Activated naive CD8-positive, alpha-beta T cell treated with anti-CD3 and anti-CD28 coated beads, Interleukin-2, amount 50 U/mL, for 16 hours (primary cell): Measurements from ENCODE around the gene CHAF1B.

Source experiments
- DNase-seq: peaks from one replicate; pipeline ENCODE4 v3.0.0-alpha.2; 2020; ENCODE audit warnings: low read depth, low spot score

CHAF1B gene

DNA sequence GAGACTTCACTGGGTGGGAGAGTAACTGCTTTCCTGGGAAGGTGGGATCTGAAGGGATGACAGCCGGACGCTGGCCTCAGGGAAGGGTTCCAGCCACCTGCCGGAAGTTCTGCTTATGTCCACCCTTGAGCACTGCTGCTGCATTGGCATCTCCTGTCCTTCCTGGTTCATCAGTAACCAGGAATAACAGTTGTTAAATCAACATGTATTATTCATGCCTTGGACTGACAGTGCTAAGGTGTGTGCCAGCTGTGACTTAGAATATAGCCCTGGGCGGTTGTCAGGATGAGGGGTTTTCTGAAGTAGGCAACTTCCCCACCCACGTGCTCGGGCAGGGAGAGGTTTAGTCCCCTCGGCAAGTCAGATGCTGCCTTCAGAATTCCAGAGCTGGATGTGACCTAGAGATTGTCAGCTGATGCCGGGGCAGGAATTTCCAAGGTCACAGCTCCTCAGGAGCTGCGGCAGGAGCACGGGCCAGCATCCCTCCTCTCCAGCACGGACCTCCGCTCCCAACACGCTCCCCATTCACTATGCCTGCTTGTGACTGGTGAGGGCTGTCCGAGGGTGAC lies 76.8 kb downstream of the CHAF1B start:
- no peak for DNase-seq

DNA sequence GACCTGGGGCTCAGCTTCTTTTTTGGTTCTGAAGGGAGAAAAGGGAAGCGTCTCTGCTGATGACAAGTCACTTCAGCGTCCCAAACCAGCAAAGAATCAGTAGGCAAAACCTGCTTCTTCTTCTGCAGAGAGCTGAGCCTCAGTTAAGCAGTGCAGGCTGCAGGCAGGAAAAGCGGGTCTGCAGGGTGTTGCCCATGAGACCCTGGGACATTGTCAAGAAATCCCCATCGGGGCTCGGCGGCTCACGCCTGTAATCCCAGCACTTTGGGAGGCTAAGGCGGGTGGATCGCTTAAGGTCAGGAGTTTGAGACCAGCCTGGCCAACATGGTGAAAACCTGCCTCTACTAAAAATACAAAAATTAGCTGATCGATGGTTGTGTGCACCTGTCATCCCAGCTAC lies 78.0 kb downstream of the CHAF1B start:
- DNase-seq: no peak

DNA sequence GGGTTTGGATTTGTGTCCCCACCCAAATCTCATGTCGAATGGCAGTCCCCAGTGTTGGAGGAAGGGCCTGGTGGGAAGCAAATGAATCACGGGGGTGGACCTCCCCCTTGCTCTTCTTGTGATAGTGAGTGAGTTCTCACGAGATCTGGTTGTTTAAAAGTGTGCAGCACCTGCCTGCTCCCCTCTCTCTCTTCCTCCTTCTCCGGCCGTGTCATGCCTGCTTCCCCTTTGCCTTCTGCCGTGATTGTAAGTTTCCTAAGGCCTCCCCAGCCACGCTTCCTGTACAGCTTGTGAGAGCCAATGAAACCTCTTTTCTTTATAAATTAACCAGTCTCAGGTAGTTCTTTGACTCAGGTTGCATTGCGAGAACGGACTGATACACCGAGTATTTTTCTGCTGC lies 78.8 kb downstream of the CHAF1B start:
- DNase-seq: no peak

DNA sequence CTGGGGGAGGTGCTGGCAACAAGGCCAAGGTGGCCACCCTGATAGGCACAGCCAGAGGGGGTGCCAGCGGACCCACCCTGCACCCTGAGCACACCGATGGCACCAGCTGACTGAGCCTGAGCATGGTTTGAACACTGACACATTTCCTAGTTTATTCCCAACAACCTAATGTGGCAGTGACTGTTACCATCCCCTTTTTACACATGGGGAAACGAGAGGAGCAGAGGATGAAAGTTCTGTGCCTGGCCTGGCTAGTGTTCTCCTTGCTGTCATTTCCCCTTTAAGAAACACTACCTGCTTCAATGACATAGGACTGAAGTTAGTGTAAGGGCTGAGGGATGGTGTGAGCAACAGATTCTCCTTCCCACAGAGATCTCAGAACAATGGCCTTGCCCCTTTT lies 79.4 kb downstream of the CHAF1B start:
- no peak for DNase-seq

DNA sequence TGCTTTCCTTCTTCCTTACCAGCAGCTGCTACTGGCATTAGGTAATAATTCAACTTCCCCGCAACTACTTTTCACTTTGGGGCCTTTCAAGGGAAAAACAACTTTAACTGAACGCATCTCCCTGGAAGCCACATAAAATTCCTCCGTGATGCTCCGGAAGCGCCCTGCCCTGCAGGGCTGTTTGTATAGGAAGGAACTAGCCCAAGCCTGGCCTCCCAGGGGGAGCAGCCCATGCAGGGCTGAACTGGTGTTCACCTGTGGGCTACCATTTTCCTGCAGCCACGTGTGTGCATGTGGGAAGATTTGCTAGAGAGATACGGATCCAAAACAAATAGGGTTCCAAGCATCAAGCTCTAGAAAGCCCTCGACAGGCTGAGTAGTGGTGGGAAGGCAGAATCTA lies 80.3 kb downstream of the CHAF1B start:
- DNase-seq: no peak

DNA sequence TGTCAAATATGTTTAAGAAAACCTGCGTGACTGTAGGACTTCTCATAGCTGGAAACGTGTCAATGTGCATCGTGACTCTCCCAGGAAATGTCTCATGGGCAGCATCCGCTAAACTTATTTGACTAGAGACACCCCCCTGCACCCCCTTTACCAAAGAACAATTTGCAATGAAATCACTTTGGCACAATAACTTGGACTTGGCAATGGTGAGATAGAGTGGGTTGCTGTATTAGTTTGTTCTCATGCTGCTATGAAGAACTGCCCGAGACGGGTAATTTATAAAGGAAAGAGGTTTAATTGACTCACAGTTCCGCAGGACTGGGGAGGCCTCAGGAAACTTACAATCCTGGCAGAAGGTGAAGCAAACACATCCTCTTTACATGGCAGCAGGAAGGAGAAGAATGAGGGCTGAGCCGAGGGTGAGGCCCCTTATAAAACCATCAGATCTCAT lies 80.9 kb downstream of the CHAF1B start:
- no peak for DNase-seq
